IMR-90 (cell line): ENCODE results near the gene EHBP1. TPM values are rescaled to one million over a fixed set of nuclear protein-coding genes. Genes with fewer than 3 reads are reported as not detected.
A peak's percentile ranks its signal among the peaks of the same experiment; 100 is the strongest.

Experiments
- ATAC-seq: fragments of 200-7000 bp; cut with Tn5 transposase; 2 replicates; pipeline ENCODE4 v1.9.1; 2020; ENCODE audit warnings: low read depth, mild to moderate bottlenecking, moderate library complexity
- BruUV-seq: library from RNA; stranded (reverse); fragments of 400-500 nt; replicated peaks from 2 replicates; lab custom pipeline; 2021; lab: Mats Ljungman, UMichigan
- CTCF ChIA-PET: fragments of 300-600 bp; formaldehyde crosslinking; extraction: SDS; loops from one replicate; lab custom pipeline; 2021; ENCODE audit warnings: antibody characterized with exemption; lab: Yijun Ruan, JAX
- POLR2A ChIA-PET: fragments of 300-600 bp; sonication (Branson Sonifier 250); formaldehyde crosslinking; loops from one replicate; lab custom pipeline; 2022; ENCODE audit warnings: antibody characterized with exemption; ENCODE audit not compliant: unreplicated experiment; lab: Charles Lee
- DNase-seq: peaks from one replicate; pipeline ENCODE4 v3.0.0; 2013
- H2AFZ ChIP-seq: replicated peaks from 2 replicates; pipeline ENCODE3; 2013; ENCODE audit warnings: low read length, mild to moderate bottlenecking; ENCODE audit not compliant: poor library complexity
- H2AK5ac ChIP-seq: 2 replicates; pipeline ENCODE4 v1.6.1; 2013; ENCODE audit warnings: low read depth, low read length, inconsistent platforms
- H2AK9ac ChIP-seq: replicated peaks from 2 replicates; pipeline ENCODE3; 2013; ENCODE audit warnings: mild to moderate bottlenecking, low read depth, low read length, moderate library complexity; ENCODE audit not compliant: poor library complexity
- H2BK120ac ChIP-seq: 2 replicates; pipeline ENCODE4 v1.6.1; 2013; ENCODE audit warnings: low read depth, low read length, inconsistent platforms
- H2BK15ac ChIP-seq: 3 replicates; pipeline ENCODE4 v1.6.1; 2013; ENCODE audit warnings: low read depth, low read length, inconsistent platforms
- H2BK20ac ChIP-seq: 2 replicates; pipeline ENCODE4 v1.6.1; 2013; ENCODE audit warnings: low read depth, mild to moderate bottlenecking, inconsistent platforms, low read length, moderate library complexity
- H2BK5ac ChIP-seq: 2 replicates; pipeline ENCODE4 v1.6.1; 2013; ENCODE audit warnings: mild to moderate bottlenecking, low read depth, low read length, inconsistent platforms; ENCODE audit not compliant: poor library complexity, severe bottlenecking
- H3K14ac ChIP-seq: replicated peaks from 2 replicates; pipeline ENCODE4 v1.6.1; 2013; ENCODE audit warnings: low read depth, low read length, inconsistent platforms
- H3K18ac ChIP-seq: 2 replicates; pipeline ENCODE4 v1.6.1; 2013; ENCODE audit warnings: low read depth, low read length, control low read depth
- H3K23ac ChIP-seq: 2 replicates; pipeline ENCODE4 v1.6.1; 2013; ENCODE audit warnings: low read depth, low read length, inconsistent platforms
- H3K27ac ChIP-seq: 2 replicates; pipeline ENCODE4 v1.5.1; 2013; ENCODE audit warnings: mild to moderate bottlenecking, control low read depth, low read length; ENCODE audit not compliant: insufficient read depth
- H3K27me3 ChIP-seq: 2 replicates; pipeline ENCODE4 v1.6.1; 2013; ENCODE audit warnings: low read length; ENCODE audit not compliant: control insufficient read depth, insufficient read depth
- H3K36me3 ChIP-seq: 2 replicates; pipeline ENCODE4 v1.6.1; 2013; ENCODE audit warnings: low read length, mixed read lengths; ENCODE audit not compliant: control insufficient read depth, insufficient read depth
- H3K4ac ChIP-seq: 2 replicates; pipeline ENCODE4 v1.6.1; 2013; ENCODE audit warnings: low read depth, low read length, inconsistent platforms
- H3K4me1 ChIP-seq: 2 replicates; pipeline ENCODE4 v1.6.1; 2013; ENCODE audit warnings: low read length, mixed read lengths; ENCODE audit not compliant: control insufficient read depth, insufficient read depth
- H3K4me2 ChIP-seq: 2 replicates; pipeline ENCODE4 v1.6.1; 2013; ENCODE audit warnings: low read depth, mild to moderate bottlenecking, control low read depth, low read length, moderate library complexity
- H3K4me3 ChIP-seq: 2 replicates; pipeline ENCODE4 v1.5.1; 2013; ENCODE audit warnings: low read depth, mild to moderate bottlenecking, control low read depth, low read length, moderate library complexity; ENCODE audit not compliant: insufficient read depth
- H3K56ac ChIP-seq: 2 replicates; pipeline ENCODE4 v1.6.1; 2013; ENCODE audit warnings: low read length, inconsistent platforms; ENCODE audit not compliant: insufficient read depth; ENCODE audit errors: extremely low read depth
- H3K79me1 ChIP-seq, 2 experiments: 2 replicates each; pipeline ENCODE4 v1.6.1; 2013; ENCODE audit warnings: low read length in 2 of 2, inconsistent platforms in 1 of 2, low read depth in 1 of 2
- H3K9ac ChIP-seq: 2 replicates; pipeline ENCODE4 v1.6.1; 2013; ENCODE audit warnings: low read depth, low read length, control low read depth
- H3K9me1 ChIP-seq: 2 replicates; pipeline ENCODE4 v1.6.1; 2013; ENCODE audit warnings: low read length, inconsistent platforms; ENCODE audit not compliant: insufficient read depth
- H3K9me3 ChIP-seq: 2 replicates; pipeline ENCODE4 v1.6.1; 2013; ENCODE audit warnings: low read length; ENCODE audit not compliant: control insufficient read depth, insufficient read depth
- H4K20me1 ChIP-seq: 2 replicates; pipeline ENCODE4 v1.6.1; 2013; ENCODE audit warnings: low read length, inconsistent platforms; ENCODE audit not compliant: insufficient read depth
- H4K5ac ChIP-seq: 2 replicates; pipeline ENCODE4 v1.6.1; 2013; ENCODE audit warnings: mild to moderate bottlenecking, low read depth, low read length, control low read depth
- H4K8ac ChIP-seq, 2 experiments: 2 replicates each; pipeline ENCODE4 v1.6.1; 2013; ENCODE audit warnings: low read depth in 2 of 2, low read length in 2 of 2, control low read depth in 1 of 2, inconsistent platforms in 1 of 2
- H4K91ac ChIP-seq: 2 replicates; pipeline ENCODE4 v1.6.1; 2013; ENCODE audit warnings: low read depth, low read length, inconsistent platforms; ENCODE audit not compliant: insufficient read depth
- MAFK ChIP-seq: IDR thresholded peaks from 2 replicates; pipeline ENCODE4 v1.6.1; 2012; ENCODE audit warnings: low read depth, low read length, improper control_type of control experiment
- RCOR1 ChIP-seq: IDR thresholded peaks from 2 replicates; pipeline ENCODE4 v1.6.1; 2012; ENCODE audit warnings: mild to moderate bottlenecking, low read length, improper control_type of control experiment; ENCODE audit not compliant: insufficient replicate concordance
- WGBS, 2 experiments: methylation state at CpG; one replicate each; pipeline versions ENCODE4 v1.1.5 to v1.1.7; 2013; ENCODE audit warnings: missing lambda C conversion rate in 2 of 2; ENCODE audit not compliant: insufficient read length in 1 of 2; ENCODE audit errors: extremely low coverage in 2 of 2; 5-methylcytosine and 5-hydroxymethylcytosine counted together
- dilution Hi-C: fragments of 300-500 bp; cut with HindIII; formaldehyde crosslinking; loops from one replicate; pipeline ENCODE4 v1.14.3; 2018; ENCODE audit warnings: low sequenced_read_pairs; ENCODE audit not compliant: unreplicated experiment
- in situ Hi-C: fragments of 300-500 bp; cut with MboI; formaldehyde crosslinking; loops from 3 replicates; pipeline ENCODE4 v1.14.3; 2019; ENCODE audit warnings: low sequenced_read_pairs, inconsistent platforms, mixed read lengths
- intact Hi-C: fragments of 100-400 bp; cut with micrococcal nuclease; formaldehyde crosslinking; loops from 2 replicates; pipeline ENCODE4 v1.10.0; 2022
- polyA plus RNA-seq, 3 experiments: library from polyadenylated mRNA; depleted of rRNA; stranded (reverse); fragments of >200 nt; gene quantifications; 2 replicates each; pipeline ENCODE4 v1.2.3, GENCODE V29; 2012; ENCODE audit warnings: low replicate concordance in 1 of 3
- total RNA-seq: library from RNA; depleted of rRNA; stranded (reverse); fragments of >200 nt; gene quantifications from 2 replicates; pipeline ENCODE4 v1.2.3, GENCODE V29; 2012

EHBP1 gene
- total and polyA plus RNA-seq, 2 of the 4 experiments (the other 2 are of a cell fraction), result 28.3 to 44.4 TPM

- Histone ChIP-seq H3K18ac (no peak overlapping the region), H3K56ac (no peak overlapping the region), H3K4me2 (no peak overlapping the region), H2BK120ac (no peak overlapping the region), H4K5ac (no peak overlapping the region), H2AFZ (no peak overlapping the region), H3K4ac (no peak overlapping the region), H3K27ac (no peak overlapping the region), H3K27me3 (no peaks in the 10 kb centered on the region), H3K9me1 (peaks cover 4% of the 10 kb centered on the region; the same call in 1 of the 2 replicates), H3K23ac (no peak overlapping the region), H3K4me3 (no peak overlapping the region), H2BK5ac (no peak overlapping the region), H3K9ac (no peak overlapping the region), H3K79me1 (peaks cover 17 to 25% of the 10 kb centered on the region in 2 experiments), H2AK5ac (no peak overlapping the region), H3K36me3 (no peaks in the 10 kb centered on the region), H3K9me3 (no peaks in the 10 kb centered on the region), H3K4me1 (peaks cover 4% of the 10 kb centered on the region), H2BK20ac (no peak overlapping the region), H4K20me1 (no peaks in the 10 kb centered on the region; the same call in 1 of the 2 replicates), H2AK9ac (no peak overlapping the region), H4K8ac (no peak overlapping the region), H4K91ac (no peak overlapping the region), H3K14ac (no peak overlapping the region), H2BK15ac (no peak overlapping the region)
- ChIA-PET CTCF (no interaction called here), POLR2A (no interaction called here)
- intact Hi-C loops (no loop called here), dilution Hi-C loops (no loop called here), in situ Hi-C loops (loop anchor here (25.0 kb wide), 2 partner anchors 395 to 695 kb away; no protein-coding TSS in a partner anchor)
- no CpG with 5 or more reads among the region's 2 CpGs for WGBS, 2 experiments
- no TSS peak for BruUV-seq
- ATAC-seq (no peak), DNase-seq (no peak)
- TF ChIP-seq MAFK, result peak; percentile 43; the same call in 1 of the 2 replicates
- no peak for TF ChIP-seq RCOR1
Observed at GRCh38 chr2:62792408-62792807, 86.9 kb downstream of the EHBP1 start.
